Stimulated activated CD4-positive, alpha-beta T cell treated with anti-CD3 and anti-CD28 coated beads, Interleukin-15, amount 100 ng/mL, for 1 hour (primary cell): Measurements from ENCODE around the gene OR6B1.
"Not testable (repeated sequence)": the region's sequence is repeated elsewhere in the genome, so short reads cannot be mapped to it uniquely, and the experiment has no call there.

Source experiments
- DNase-seq, 2 donors: peaks; one replicate each; pipeline ENCODE4 v3.0.0-alpha.2; 2020; ENCODE audit warnings: low read depth in 1 of 2, low spot score in 1 of 2

The OR6B1 gene

DNA sequence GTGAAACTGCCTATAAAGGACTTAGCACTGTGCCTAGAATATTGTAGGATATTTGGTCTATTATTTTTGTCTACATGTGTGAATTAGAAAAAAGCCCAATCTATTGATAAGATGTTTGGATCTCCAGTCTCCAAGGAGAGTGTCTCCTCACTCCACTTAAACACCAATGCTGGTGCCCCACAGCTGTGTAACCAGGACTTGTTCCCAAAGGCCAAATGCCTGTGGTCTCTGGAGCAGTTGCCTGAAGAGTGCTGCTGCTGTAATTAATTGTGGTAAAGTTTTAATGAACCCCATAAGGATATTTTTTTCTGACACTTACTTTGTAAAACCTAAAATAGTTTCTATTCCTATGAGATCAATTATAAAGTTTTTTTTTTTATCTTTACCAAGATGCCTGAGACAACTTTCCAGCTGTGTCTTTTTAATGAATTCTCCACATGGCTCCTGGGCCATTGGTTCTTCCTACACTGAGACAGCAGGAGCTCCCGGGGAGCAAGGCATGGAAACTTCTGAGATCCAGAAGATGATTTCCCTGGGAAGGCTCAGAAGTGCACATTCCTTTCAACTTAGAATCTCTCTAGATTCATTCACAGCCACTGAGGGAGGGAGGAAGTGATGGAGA is 37.4 kb downstream of the OR6B1 start:
- DNase-seq: no peak

GRCh38 chr7:144038887-144039286 is 38.8 kb downstream of the OR6B1 start:
- DNase-seq: no peak

- DNase-seq: no peak
Observed at GRCh38 chr7:144048648-144049047, 48.5 kb downstream of the OR6B1 start, which contains the start of gene OR2A5. Gene OR2A5 (plus strand): TSS chr7:144048948. CDS start chr7:144050402, 1,454 bp downstream.

DNA sequence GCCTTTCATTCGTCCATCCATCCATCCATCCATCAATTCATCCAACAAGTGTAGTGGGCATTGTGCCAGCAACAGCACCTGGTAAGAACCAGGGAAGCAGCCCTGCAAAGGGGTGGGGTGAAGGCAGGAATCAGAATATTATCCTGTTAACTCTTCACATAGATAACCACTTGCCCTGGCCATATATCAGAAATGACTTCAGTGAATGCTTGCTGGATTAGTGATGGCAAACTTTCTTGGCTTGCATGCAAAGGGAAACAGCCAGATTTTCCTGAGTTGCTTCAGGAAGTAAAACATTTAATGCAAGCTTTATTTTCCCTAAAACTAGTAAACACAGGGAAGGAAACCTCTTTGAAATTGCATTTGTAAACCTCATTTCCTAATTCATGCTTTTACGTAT is 49.4 kb downstream of the OR6B1 start:
- no peak for DNase-seq

GRCh38 chr7:144050093-144050492 is 50.0 kb downstream of the OR6B1 start:
- no peak for DNase-seq

DNA sequence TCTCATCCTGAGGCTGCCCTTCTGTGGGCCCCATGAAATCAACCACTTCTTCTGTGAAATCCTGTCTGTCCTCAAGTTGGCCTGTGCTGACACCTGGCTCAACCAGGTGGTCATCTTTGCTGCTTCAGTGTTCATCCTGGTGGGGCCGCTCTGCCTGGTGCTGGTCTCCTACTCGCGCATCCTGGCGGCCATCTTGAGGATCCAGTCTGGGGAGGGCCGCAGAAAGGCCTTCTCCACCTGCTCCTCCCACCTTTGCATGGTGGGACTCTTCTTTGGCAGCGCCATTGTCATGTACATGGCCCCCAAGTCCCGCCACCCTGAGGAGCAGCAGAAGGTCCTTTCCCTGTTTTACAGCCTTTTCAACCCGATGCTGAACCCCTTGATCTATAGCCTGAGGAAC is 50.8 kb downstream of the OR6B1 start:
- not testable (repeated sequence) for DNase-seq

GRCh38 chr7:144057954-144058353 is 57.8 kb downstream of the OR6B1 start:
- no peak for DNase-seq
